LHCN-M2 (cell line): ENCODE measurements around the gene SLC10A7. TPM values are rescaled to one million over a fixed set of nuclear protein-coding genes. Genes with fewer than 3 reads are reported as not detected.

ENCODE experiments used
- DNase-seq: peaks from one replicate; pipeline ENCODE4 v3.0.0-alpha.2; 2012; ENCODE audit warnings: low read depth
- total RNA-seq: library from RNA; depleted of rRNA; stranded (reverse); fragments of >200 nt; gene quantifications from 2 replicates; pipeline ENCODE4 v1.2.3, GENCODE V29; 2014

The SLC10A7 gene
- total RNA-seq, 1 experiment from 2014 or later = 6.3 TPM

- DNase-seq = no peak
Measured at GRCh38 chr4:146261041-146261440, 260.7 kb downstream of the SLC10A7 start.

GRCh38 chr4:146260521-146260920 lies 261.2 kb downstream of the SLC10A7 start:
- no peak for DNase-seq

GRCh38 chr4:146257511-146257910 lies 264.2 kb downstream of the SLC10A7 start:
- DNase-seq = no peak

GRCh38 chr4:146256328-146256727 lies 265.4 kb downstream of the SLC10A7 start:
- no peak for DNase-seq

GRCh38 chr4:146255874-146256273 lies 265.9 kb downstream of the SLC10A7 start:
- DNase-seq = peak; percentile 26

- no peak for DNase-seq
Measured at GRCh38 chr4:146255463-146255862, 266.3 kb downstream of the SLC10A7 start.

GRCh38 chr4:146252969-146253611 lies 268.6 kb downstream of the SLC10A7 start:
- no peak for DNase-seq

- no peak for DNase-seq
Measured at GRCh38 chr4:146247356-146247755, 274.4 kb downstream of the SLC10A7 start.

GRCh38 chr4:146246381-146246780 lies 275.4 kb downstream of the SLC10A7 start:
- DNase-seq = no peak

GRCh38 chr4:146245850-146246249 lies 275.9 kb downstream of the SLC10A7 start:
- DNase-seq = no peak

- DNase-seq = no peak
Measured at GRCh38 chr4:146245246-146245645, 276.5 kb downstream of the SLC10A7 start.

GRCh38 chr4:146244496-146244895 lies 277.2 kb downstream of the SLC10A7 start:
- DNase-seq = no peak

GRCh38 chr4:146243883-146244277 lies 277.9 kb downstream of the SLC10A7 start:
- DNase-seq = no peak

GRCh38 chr4:146243141-146243882 lies 278.4 kb downstream of the SLC10A7 start:
- peak; percentile 18 for DNase-seq

GRCh38 chr4:146238107-146238506 lies 283.6 kb downstream of the SLC10A7 start:
- DNase-seq = no peak

- no peak for DNase-seq
Measured at GRCh38 chr4:146237092-146237491, 284.6 kb downstream of the SLC10A7 start.

GRCh38 chr4:146236216-146236615 lies 285.5 kb downstream of the SLC10A7 start:
- DNase-seq = no peak

- no peak for DNase-seq
Measured at GRCh38 chr4:146235654-146236177, 286.0 kb downstream of the SLC10A7 start.

- DNase-seq = no peak
Measured at GRCh38 chr4:146232131-146232722, 289.5 kb downstream of the SLC10A7 start.

GRCh38 chr4:146229406-146229805 lies 292.3 kb downstream of the SLC10A7 start:
- no peak for DNase-seq

GRCh38 chr4:146224326-146224966 lies 297.3 kb downstream of the SLC10A7 start:
- DNase-seq = peak; percentile 20

- peak; percentile 68 for DNase-seq
Measured at GRCh38 chr4:146222313-146222712, 299.4 kb downstream of the SLC10A7 start.
